Erythroblast (primary cell): ENCODE measurements around the gene PDZRN4.

Source experiments
- DNase-seq, 2 experiments: peaks; one replicate each; lab custom pipeline; 2025; lab: John Stamatoyannopoulos, UW
- GATA1 ChIP-seq: IDR thresholded peaks from 2 replicates; pipeline ENCODE4 v1.6.1; 2011; ENCODE audit warnings: low read depth, mild to moderate bottlenecking, control low read depth, low read length, moderate library complexity
- POLR2A ChIP-seq: IDR thresholded peaks from 2 replicates; pipeline ENCODE4 v1.6.1; 2011; ENCODE audit warnings: mild to moderate bottlenecking, low read length

The PDZRN4 gene

GRCh38 chr12:41453409-41453808 is 265.3 kb downstream of the PDZRN4 start:
- no peak for DNase-seq
- TF ChIP-seq POLR2A, result no peak
- no peak for TF ChIP-seq GATA1

GRCh38 chr12:41459111-41459905 is 271.2 kb downstream of the PDZRN4 start:
- no peak for DNase-seq
- no peak for TF ChIP-seq GATA1
- TF ChIP-seq POLR2A, result no peak

GRCh38 chr12:41459906-41460214 is 271.7 kb downstream of the PDZRN4 start:
- DNase-seq, result no peak
- TF ChIP-seq GATA1, result no peak
- no peak for TF ChIP-seq POLR2A

GRCh38 chr12:41460906-41461305 is 272.8 kb downstream of the PDZRN4 start:
- no peak for DNase-seq
- TF ChIP-seq POLR2A, result no peak
- no peak for TF ChIP-seq GATA1

GRCh38 chr12:41462312-41462711 is 274.2 kb downstream of the PDZRN4 start:
- TF ChIP-seq POLR2A (no peak), GATA1 (no peak)
- DNase-seq, result no peak

- TF ChIP-seq GATA1 (no peak), POLR2A (no peak)
- DNase-seq, result no peak
Observed at GRCh38 chr12:41465526-41465925, 277.4 kb downstream of the PDZRN4 start.

GRCh38 chr12:41466300-41466699 is 278.2 kb downstream of the PDZRN4 start:
- no peak for DNase-seq
- TF ChIP-seq POLR2A (no peak), GATA1 (no peak)

- DNase-seq, result no peak
- no peak for TF ChIP-seq GATA1
- no peak for TF ChIP-seq POLR2A
Observed at GRCh38 chr12:41466802-41467201, 278.7 kb downstream of the PDZRN4 start.

GRCh38 chr12:41467591-41468325 is 279.6 kb downstream of the PDZRN4 start:
- no peak for TF ChIP-seq GATA1
- no peak for DNase-seq

GRCh38 chr12:41468341-41468740 is 280.2 kb downstream of the PDZRN4 start:
- TF ChIP-seq POLR2A (no peak), GATA1 (no peak)
- DNase-seq, result no peak

GRCh38 chr12:41468756-41469155 is 280.6 kb downstream of the PDZRN4 start:
- no peak for DNase-seq
- TF ChIP-seq POLR2A (no peak), GATA1 (no peak)

- no peak for DNase-seq
- no peak for TF ChIP-seq GATA1
- TF ChIP-seq POLR2A, result no peak
Observed at GRCh38 chr12:41473441-41473840, 285.3 kb downstream of the PDZRN4 start.

- DNase-seq, result no peak
- TF ChIP-seq GATA1 (no peak), POLR2A (no peak)
Observed at GRCh38 chr12:41474001-41474400, 285.9 kb downstream of the PDZRN4 start.
